H9 (cell line): ENCODE results near the gene MMP2. TPM values are rescaled to one million over a fixed set of nuclear protein-coding genes. Genes with fewer than 3 reads are reported as not detected.

Experiments used
- DNase-seq: peaks from one replicate; pipeline ENCODE4 v3.0.0-alpha.2; 2017
- H2AFZ ChIP-seq: one replicate; pipeline ENCODE4 v1.6.1; 2013; ENCODE audit warnings: mild to moderate bottlenecking, low read length, control low read depth, moderate library complexity
- H2AK5ac ChIP-seq: 2 replicates; pipeline ENCODE4 v1.6.1; 2013; ENCODE audit warnings: low read length, control low read depth, mixed read lengths; ENCODE audit not compliant: insufficient read length
- H2BK120ac ChIP-seq: one replicate; pipeline ENCODE4 v1.6.1; 2013; ENCODE audit warnings: low read depth, mild to moderate bottlenecking, low read length, control low read depth, inconsistent platforms; ENCODE audit not compliant: poor library complexity, severe bottlenecking
- H2BK12ac ChIP-seq: 2 replicates; pipeline ENCODE4 v1.6.1; 2013; ENCODE audit warnings: low read length, control low read depth, mixed read lengths, low read depth; ENCODE audit not compliant: insufficient read length
- H2BK15ac ChIP-seq: 2 replicates; pipeline ENCODE4 v1.6.1; 2013; ENCODE audit warnings: low read depth, low read length, control low read depth
- H2BK20ac ChIP-seq: one replicate; pipeline ENCODE4 v1.6.1; 2013; ENCODE audit warnings: low read depth, mild to moderate bottlenecking, low read length, control low read depth, inconsistent platforms; ENCODE audit not compliant: poor library complexity, severe bottlenecking
- H2BK5ac ChIP-seq: 2 replicates; pipeline ENCODE4 v1.6.1; 2013; ENCODE audit warnings: low read length, control low read depth, mixed read lengths; ENCODE audit not compliant: insufficient read length
- H3K14ac ChIP-seq: 2 replicates; pipeline ENCODE4 v1.6.1; 2013; ENCODE audit warnings: low read length, control low read depth; ENCODE audit not compliant: insufficient read depth
- H3K18ac ChIP-seq: 2 replicates; pipeline ENCODE4 v1.6.1; 2013; ENCODE audit warnings: low read depth, mild to moderate bottlenecking, mixed read lengths, low read length, control low read depth; ENCODE audit not compliant: insufficient read length
- H3K23ac ChIP-seq: 2 replicates; pipeline ENCODE4 v1.6.1; 2013; ENCODE audit warnings: low read length, control low read depth, mixed read lengths, low read depth; ENCODE audit not compliant: insufficient read length
- H3K23me2 ChIP-seq: 2 replicates; pipeline ENCODE4 v1.6.1; 2013; ENCODE audit warnings: low read depth, mild to moderate bottlenecking, mixed read lengths, low read length, control low read depth; ENCODE audit not compliant: insufficient read length, poor library complexity, severe bottlenecking
- H3K27ac ChIP-seq: 2 replicates; pipeline ENCODE4 v1.5.1; 2013; ENCODE audit warnings: low read length, control low read depth, mixed read lengths, low read depth; ENCODE audit not compliant: insufficient read length
- H3K27me3 ChIP-seq: 2 replicates; pipeline ENCODE4 v1.6.1; 2013; ENCODE audit warnings: low read length, control low read depth, inconsistent platforms; ENCODE audit not compliant: insufficient read depth
- H3K4ac ChIP-seq: 2 replicates; pipeline ENCODE4 v1.6.1; 2013; ENCODE audit warnings: low read depth, mild to moderate bottlenecking, control low read depth, inconsistent platforms, low read length, moderate library complexity
- H3K4me1 ChIP-seq: 2 replicates; pipeline ENCODE4 v1.6.1; 2013; ENCODE audit warnings: low read length, control low read depth, inconsistent platforms; ENCODE audit not compliant: insufficient read depth
- H3K4me2 ChIP-seq: 2 replicates; pipeline ENCODE4 v1.6.1; 2013; ENCODE audit warnings: low read length, control low read depth, mixed read lengths; ENCODE audit not compliant: insufficient read length, insufficient read depth
- H3K56ac ChIP-seq: 2 replicates; pipeline ENCODE4 v1.6.1; 2013; ENCODE audit warnings: low read depth, mild to moderate bottlenecking, mixed read lengths, low read length, control low read depth; ENCODE audit not compliant: insufficient read length
- H3K79me1 ChIP-seq: 2 replicates; pipeline ENCODE4 v1.6.1; 2013; ENCODE audit warnings: low read depth, mild to moderate bottlenecking, moderate library complexity, low read length, control low read depth, inconsistent platforms; ENCODE audit not compliant: insufficient read depth, poor library complexity, severe bottlenecking
- H3K79me2 ChIP-seq: 2 replicates; pipeline ENCODE4 v1.6.1; 2013; ENCODE audit warnings: low read length, control low read depth, inconsistent platforms; ENCODE audit not compliant: insufficient read depth
- H3K9ac ChIP-seq: 2 replicates; pipeline ENCODE4 v1.6.1; 2013; ENCODE audit warnings: low read length, control low read depth, mixed read lengths; ENCODE audit not compliant: insufficient read length; ENCODE audit errors: extremely low read depth
- H3K9me3 ChIP-seq: one replicate; pipeline ENCODE4 v1.6.1; 2013; ENCODE audit warnings: low read depth, low read length, inconsistent platforms; ENCODE audit not compliant: control insufficient read depth
- H3T11ph ChIP-seq: one replicate; pipeline ENCODE4 v1.6.1; 2013; ENCODE audit warnings: mild to moderate bottlenecking, low read length, control low read depth, inconsistent platforms
- H4K20me1 ChIP-seq: one replicate; pipeline ENCODE4 v1.6.1; 2013; ENCODE audit not compliant: control insufficient read depth, insufficient read length, insufficient read depth
- H4K5ac ChIP-seq: 2 replicates; pipeline ENCODE4 v1.6.1; 2013; ENCODE audit warnings: low read depth, mild to moderate bottlenecking, mixed read lengths, low read length, control low read depth; ENCODE audit not compliant: insufficient read length
- H4K8ac ChIP-seq: replicated peaks from 2 replicates; pipeline ENCODE4 v1.6.1; 2013; ENCODE audit warnings: low read length, control low read depth, mixed read lengths, low read depth; ENCODE audit not compliant: insufficient read length
- H4K91ac ChIP-seq: 2 replicates; pipeline ENCODE4 v1.6.1; 2013; ENCODE audit warnings: low read depth, mild to moderate bottlenecking, moderate library complexity, mixed read lengths, low read length, control low read depth; ENCODE audit not compliant: insufficient read length
- H3K27ac Mint-ChIP-seq, 3 experiments: 2 replicates in 2 of 3; 3 replicates in 1 of 3; pipeline ENCODE4 v1.8.0; 2020 to 2021; ENCODE audit warnings: mixed read lengths in 3 of 3, mild to moderate bottlenecking in 1 of 3, moderate library complexity in 1 of 3
- H3K27me3 Mint-ChIP-seq: 2 replicates; pipeline ENCODE4 v1.8.0; 2021; ENCODE audit warnings: low read depth, mild to moderate bottlenecking, moderate library complexity, mixed read lengths
- H3K36me3 Mint-ChIP-seq, 3 experiments: 2 replicates in 2 of 3; 3 replicates in 1 of 3; pipeline ENCODE4 v1.8.0; 2020 to 2021; ENCODE audit warnings: low read depth in 3 of 3, mixed read lengths in 3 of 3; ENCODE audit not compliant: insufficient read depth in 1 of 3
- H3K4me1 Mint-ChIP-seq, 2 experiments: 2 replicates each; pipeline ENCODE4 v1.8.0; 2020; ENCODE audit warnings: mixed read lengths in 2 of 2
- H3K4me3 Mint-ChIP-seq, 2 experiments: 2 replicates in 1 of 2; 3 replicates in 1 of 2; pipeline ENCODE4 v1.8.0; 2020 to 2021; ENCODE audit warnings: mild to moderate bottlenecking in 2 of 2, mixed read lengths in 2 of 2, moderate library complexity in 1 of 2
- H3K9me3 Mint-ChIP-seq, 2 experiments: 2 replicates in 1 of 2; 3 replicates in 1 of 2; pipeline ENCODE4 v1.8.0; 2020; ENCODE audit warnings: mild to moderate bottlenecking in 2 of 2, mixed read lengths in 2 of 2, moderate library complexity in 1 of 2
- CTCF ChIP-seq: fragments of 200-600 bp; sonication (generic); conservative IDR thresholded peaks from 3 replicates; pipeline ENCODE4 v1.8.0; 2021; ENCODE audit warnings: antibody characterized with exemption, mild to moderate bottlenecking
- WGBS: extraction: QIAGEN DNeasy Blood & Tissue Kit; methylation state at CpG from one replicate; pipeline ENCODE4 v1.1.7; 2013; ENCODE audit warnings: missing lambda C conversion rate, low lambda C conversion rate, mixed read lengths; ENCODE audit not compliant: insufficient read length; ENCODE audit errors: extremely low coverage; 5-methylcytosine and 5-hydroxymethylcytosine counted together
- total RNA-seq: library from RNA; stranded (reverse); gene quantifications from 2 replicates; pipeline ENCODE4 v1.2.1, GENCODE V29; 2021

MMP2 gene
- total RNA-seq, 1 experiment from 2014 or later: 23.1 TPM

DNA sequence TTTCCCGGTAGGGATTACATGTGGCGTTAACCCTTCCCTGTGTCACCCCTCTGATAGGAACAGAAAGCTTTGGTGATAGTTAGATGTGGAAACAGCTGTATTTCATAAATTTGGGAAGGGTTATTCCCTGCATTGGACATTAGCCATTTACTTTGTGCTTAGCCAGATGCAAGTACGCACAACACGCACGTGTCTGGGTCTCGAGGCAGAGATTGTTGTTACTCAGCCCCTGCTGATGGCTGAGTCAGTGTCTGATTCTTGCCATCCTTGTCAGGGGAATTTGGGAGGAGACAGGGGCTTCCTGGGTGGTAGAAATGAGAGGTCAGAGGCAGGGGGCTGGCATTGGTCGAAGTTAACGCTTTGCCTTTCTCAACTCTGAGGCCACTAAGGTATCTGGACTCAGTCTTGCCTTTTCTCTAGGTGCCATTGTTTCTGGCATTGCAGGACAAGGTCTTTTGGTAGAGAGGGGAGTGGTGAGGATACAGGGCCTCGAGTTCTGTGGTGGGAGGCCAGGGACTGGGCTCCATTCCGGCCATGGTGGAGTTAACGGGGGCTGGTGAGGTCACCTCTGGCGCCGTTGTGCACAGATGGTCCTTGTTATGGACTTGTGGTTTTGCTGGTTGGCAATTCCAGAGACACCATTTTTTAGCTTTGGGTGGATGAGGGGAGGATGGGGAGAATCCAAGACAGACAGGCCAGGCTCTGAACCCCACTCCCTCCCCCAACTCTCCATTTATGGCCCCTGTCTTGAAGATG, 8.2 kb downstream of the MMP2 start:
- H2BK15ac ChIP-seq: no peak overlapping the region
- no peak overlapping the region for H2AK5ac ChIP-seq
- no peak overlapping the region for H4K5ac ChIP-seq
- H2BK5ac ChIP-seq: no peak overlapping the region
- no peak overlapping the region for H3K27ac ChIP-seq
- Mint-ChIP-seq H3K27me3 (peaks cover 11% of the 10 kb centered on the region), H3K36me3 (peaks cover 8 to 25% (median 18%) of the 10 kb centered on the region in 3 experiments; a peak in 6 of 7 replicates), H3K9me3 (no peaks in the 10 kb centered on the region; a peak in 1 of 5 replicates), H3K4me1 (no peaks in the 10 kb centered on the region; a peak in 1 of 4 replicates), H3K27ac (no peak overlapping the region), H3K4me3 (no peak overlapping the region)
- no CpG with 5 or more reads among the region's 13 CpGs for WGBS
- H3K23ac ChIP-seq: no peak overlapping the region
- no peak for TF ChIP-seq CTCF
- no peak overlapping the region for H4K8ac ChIP-seq
- no peak overlapping the region for H2BK20ac ChIP-seq
- H3K9ac ChIP-seq: no peak overlapping the region
- H3T11ph ChIP-seq: no peak overlapping the region
- H3K4me1 ChIP-seq: no peaks in the 10 kb centered on the region
- H2BK120ac ChIP-seq: no peak overlapping the region
- no peaks in the 10 kb centered on the region for H3K27me3 ChIP-seq
- H3K79me1 ChIP-seq: no peaks in the 10 kb centered on the region
- no peak overlapping the region for H3K56ac ChIP-seq
- H2AFZ ChIP-seq: no peak overlapping the region
- no peak overlapping the region for H3K18ac ChIP-seq
- no peak overlapping the region for H3K14ac ChIP-seq
- H3K4me2 ChIP-seq: no peak overlapping the region
- DNase-seq: no peak
- H2BK12ac ChIP-seq: no peak overlapping the region
- H3K23me2 ChIP-seq: no peaks in the 10 kb centered on the region
- no peaks in the 10 kb centered on the region for H3K9me3 ChIP-seq
- no peak overlapping the region for H3K4ac ChIP-seq
- H4K91ac ChIP-seq: no peak overlapping the region
- no peaks in the 10 kb centered on the region for H4K20me1 ChIP-seq
- no peaks in the 10 kb centered on the region for H3K79me2 ChIP-seq
